Lung microvascular endothelial cell (primary cell): ENCODE data around the gene VAV2. TPM values are rescaled to one million over a fixed set of nuclear protein-coding genes. Genes with fewer than 3 reads are reported as not detected.

Experiments
- DNase-seq, 2 donors: peaks; one replicate each; pipeline versions ENCODE4 v3.0.0 to v3.0.0-alpha.2; 2010; ENCODE audit warnings: low read depth in 2 of 2
- total RNA-seq: library from RNA; depleted of rRNA; stranded (reverse); fragments of >200 nt; gene quantifications from 2 replicates; pipeline ENCODE4 v1.2.1, GENCODE V29; 2014

Gene VAV2
- total RNA-seq, 1 donor from 2014 or later = 17.7 TPM

DNA sequence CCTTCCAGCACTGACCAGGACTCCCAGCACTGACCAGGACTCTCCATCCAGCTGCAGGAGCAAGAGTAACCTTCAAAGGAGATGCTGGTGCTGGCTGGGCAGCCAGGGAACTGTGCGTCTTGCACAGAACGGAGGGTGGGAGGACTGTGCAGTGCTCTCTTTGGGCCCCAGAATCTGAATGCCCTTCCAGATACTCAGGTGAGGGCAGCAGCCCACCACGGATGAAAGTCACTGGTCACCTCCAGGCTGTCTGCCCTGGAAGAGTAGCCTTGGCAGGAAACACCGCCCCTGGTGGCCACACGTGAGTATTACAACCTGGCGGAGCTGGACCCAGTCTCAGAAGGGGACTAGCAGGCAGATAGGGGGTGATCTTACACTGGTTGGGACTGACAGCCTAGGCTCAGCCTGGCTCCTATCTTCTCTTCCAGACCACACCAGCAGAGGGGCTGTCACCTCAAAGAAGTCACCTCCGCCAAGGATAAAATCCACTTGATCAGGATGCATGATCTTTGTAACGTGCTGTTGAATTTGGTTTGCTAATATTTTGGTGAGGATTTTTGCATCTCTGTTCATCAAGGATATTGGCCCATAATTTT, 249.2 kb downstream of the VAV2 start:
- peak; percentile 68 to 76 for DNase-seq

DNA sequence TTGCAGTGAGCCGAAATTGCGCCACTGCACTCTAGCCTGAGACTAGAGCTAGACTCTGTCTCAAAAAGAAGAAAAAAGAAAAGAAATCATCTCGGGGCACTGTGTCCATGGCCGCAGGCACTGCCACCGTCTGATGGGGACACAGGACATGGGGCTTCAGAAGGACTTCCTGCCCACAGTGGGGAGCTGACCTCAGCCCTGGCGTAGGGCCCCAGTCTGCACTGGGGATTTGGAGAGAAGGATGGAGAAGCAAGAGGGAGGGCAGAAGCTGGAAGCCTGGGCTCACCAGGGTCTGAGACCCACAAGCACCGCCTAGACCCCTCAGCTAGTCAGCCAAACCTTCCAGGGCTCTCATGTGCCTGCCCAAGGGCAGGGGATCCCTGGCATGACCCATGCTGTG, 249.9 kb downstream of the VAV2 start:
- DNase-seq = no peak

DNA sequence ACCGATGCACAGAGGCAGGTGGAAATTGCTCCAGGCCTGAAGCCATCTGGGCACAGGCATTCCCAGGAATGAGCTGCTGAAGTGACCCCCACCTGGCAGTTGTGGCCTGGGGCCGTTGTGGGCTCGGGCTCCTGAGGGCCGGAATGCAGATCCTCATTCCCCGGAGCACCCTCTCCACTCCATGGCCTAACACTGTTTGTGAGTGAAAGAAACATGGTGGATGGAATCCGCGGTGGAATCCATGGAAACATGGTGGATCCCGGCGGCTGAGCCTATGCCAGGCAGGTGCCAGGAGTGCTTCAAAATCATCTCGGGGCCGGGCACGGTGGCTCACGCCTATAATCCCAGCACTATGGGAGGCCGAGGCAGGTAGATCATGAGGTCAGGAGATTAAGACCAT, 250.4 kb downstream of the VAV2 start:
- DNase-seq = no peak

DNA sequence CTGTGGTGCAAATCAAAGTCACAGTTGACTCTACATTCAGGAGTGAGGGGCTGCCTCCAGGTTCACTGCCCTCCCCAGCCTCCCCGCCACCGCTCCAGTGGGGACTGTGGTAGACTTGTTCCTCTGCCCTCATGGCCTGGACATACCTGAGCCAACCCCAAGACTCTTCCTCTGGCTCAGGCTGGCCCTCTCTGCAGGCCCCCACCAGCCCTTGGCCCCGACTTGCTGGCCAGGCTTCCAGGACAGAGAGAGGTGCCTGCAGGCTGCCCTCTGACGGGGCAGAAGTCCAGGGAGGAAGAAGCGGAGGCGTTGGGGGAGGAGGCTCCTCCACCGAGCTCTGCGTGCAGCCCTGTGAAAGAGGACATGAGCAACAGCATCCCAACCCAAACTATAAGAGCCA, 251.2 kb downstream of the VAV2 start:
- DNase-seq = no peak

DNA sequence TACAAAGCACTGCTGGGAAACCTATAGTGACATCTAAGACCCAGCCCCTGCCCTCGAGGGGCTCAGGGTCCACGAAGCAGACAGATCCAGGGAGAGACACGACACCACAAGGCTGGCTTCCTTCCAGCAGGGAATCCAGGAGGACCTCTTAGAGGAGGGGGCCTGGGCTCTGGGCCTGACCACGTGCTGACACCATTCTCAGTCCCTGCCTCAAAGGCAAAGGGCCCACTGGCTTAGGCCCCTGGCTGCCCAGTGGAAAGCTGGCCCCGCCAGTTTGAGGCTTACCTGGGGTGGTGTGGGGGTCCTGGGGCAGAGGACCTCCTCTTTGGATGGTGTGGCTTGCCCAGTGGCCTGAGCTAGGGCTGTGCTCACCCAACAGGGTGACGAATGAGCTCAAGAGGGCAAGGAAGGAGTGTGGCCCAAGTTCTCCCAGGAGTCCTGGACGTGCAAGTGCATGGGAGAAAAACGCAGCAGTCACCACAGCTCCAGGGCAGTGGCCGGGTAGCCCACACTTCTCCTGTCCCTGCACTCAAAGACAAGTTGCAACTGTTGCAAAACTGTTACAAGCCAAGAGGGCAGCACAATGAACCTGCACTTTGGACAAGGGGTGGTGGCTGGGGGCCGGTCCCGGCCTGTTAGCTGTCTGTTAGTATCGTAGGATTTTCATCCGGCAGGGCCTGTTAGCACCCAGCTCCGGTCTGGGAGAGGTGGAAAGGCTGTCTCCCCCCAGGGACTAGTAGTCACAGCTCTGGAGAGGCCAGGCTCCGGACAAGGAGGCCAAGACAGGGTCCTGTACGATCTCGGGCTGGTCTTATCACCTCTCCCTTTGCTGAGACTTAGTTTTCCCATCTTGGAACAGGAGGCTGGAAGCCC, 252.5 kb downstream of the VAV2 start:
- no peak for DNase-seq

DNA sequence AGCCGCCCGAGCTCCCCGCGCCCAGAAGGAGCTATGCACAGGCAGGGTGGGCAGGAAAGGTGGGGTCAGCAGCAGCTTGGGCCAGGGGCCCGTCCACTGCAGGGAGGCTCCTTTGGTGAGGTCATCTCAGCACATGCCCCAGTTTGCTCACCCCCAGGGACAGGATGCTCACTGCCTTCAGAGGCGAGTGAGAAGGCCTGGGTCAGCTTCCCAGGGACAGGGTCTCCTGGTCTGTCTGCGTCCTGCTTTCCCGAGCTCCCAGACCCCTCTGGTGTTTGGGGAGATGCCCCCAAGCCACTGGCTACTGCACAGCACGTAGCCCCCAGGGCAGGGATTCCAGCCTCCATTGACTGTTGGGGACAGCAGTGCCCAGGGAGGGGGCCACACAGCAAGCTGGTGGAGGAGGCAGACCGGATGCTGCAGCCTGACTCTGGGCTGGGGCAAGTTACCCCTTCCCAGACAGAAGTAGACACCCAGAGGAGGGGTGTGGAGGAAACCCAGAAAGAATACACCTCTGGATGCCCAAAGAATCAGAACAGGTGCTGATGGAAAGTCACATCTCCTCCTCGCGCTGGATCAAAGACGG, 253.4 kb downstream of the VAV2 start:
- DNase-seq = no peak

DNA sequence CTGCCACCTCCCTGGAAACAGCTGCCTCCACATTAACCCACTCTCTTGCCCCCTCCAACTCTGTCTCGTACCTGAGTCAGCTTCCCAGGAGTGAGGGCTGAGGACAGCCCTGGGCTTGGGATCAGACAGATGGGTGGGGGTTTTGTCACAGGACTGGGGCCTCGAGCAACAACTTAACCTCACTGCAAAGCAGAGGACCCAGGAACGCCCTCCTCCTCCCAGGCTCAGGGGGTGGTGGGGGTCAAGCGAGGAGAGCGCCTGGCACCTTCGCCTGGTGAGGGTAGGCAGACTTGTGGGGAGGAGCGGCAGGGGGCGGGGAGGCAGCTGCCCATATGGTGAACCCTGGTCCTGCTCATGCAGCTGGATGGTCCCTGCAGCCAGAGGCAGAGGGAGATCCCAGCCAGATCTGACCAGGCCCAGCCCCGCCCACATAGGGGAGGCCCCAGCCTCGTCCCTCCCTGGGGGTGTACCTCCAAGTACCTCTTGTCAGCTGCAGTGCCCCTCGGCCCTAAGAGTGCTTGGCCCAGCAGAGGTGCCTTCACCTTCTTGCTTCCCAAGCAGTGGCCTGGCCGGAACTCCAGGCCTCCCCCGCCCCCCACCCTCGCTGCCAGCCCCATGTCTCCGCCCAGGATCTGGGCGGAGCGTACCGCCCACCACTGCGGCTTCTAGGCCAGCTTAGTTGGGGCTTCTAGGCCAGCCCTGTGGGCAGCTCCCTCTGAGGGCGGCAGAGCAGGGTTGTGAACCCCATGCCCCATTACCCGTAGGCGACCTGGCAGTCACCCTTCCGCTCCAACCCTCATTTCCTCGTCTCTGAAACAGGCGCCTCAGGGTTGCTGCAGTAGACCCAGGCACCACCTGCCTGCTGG, 254.1 kb downstream of the VAV2 start, which contains the start of gene SARDH:
SARDH (minus strand) TSS at position 579 of the 866 bp plus-strand sequence. CDS start 4,179 bp downstream, outside the sequence.
- peak; percentile 25 to 40 for DNase-seq

DNA sequence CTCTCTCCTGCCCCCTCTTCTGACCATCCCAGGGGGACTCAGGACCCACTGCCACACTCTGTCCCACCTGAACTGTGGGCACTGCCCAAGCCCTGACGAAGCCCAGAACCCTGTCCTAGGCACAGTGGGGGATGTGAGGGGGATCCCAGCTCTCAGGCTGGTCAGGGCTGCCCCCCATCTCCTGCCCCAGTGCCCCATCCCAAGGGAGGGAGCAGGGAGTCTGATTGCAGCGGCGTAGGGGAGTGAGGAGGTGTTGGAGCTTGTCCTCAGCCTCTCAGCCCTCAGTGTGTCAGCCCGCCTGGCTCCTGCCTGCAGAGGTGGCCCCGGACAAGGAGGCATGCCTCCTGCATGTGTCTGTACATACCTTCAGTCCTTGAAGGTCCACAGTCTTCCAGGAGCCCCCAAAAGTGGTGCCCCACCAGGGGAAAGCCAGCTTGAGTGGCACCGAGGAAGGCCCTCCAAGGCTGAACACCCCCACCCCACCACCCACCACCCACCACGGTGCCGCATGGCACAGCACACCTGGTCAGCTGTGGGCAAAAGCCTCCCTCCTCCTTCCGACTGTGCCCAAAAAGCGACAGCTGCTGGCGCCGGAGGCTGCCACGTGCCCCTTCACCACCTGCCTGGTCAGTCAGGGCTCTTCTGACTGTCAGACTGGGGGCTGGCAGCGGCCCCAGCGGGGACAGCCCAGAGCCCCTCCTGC, 254.9 kb downstream of the VAV2 start:
- DNase-seq = no peak

DNA sequence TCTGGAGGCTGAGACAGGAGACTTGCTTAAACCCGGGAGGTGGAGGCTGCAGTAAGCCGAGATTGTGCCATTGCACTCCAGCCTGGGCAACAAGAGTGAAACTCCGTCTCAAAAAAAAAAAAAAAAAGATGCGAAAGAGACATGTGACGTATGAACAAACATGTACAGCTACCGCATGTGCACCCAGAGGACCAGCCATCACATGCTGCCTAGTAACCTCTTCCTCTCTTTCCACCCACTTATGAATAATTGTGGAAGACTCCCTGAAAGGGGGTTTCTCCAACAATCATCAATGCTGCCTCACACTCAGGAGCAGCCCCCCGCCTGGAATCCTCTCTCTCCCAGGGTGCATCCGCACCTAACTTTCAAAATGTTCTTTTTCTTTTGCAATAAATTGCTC, 256.2 kb downstream of the VAV2 start:
- DNase-seq = no peak

DNA sequence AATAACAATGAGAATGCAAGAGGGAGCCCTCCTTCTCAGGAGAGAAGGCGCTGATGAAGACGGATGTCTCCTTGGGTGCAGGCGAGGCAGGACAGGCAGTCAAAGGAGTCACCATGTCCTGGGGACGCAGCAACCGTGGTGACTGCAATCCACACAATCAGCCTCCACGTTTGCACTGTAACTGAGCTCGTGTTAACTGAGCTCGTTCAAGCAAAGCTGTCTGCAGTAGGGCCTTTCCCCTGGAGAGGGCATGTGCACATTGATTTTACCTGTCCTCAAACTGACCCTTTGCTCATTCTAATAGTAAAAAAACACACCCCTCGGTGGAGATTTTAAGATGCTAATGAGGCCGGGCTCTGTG, 256.7 kb downstream of the VAV2 start:
- DNase-seq = no peak

DNA sequence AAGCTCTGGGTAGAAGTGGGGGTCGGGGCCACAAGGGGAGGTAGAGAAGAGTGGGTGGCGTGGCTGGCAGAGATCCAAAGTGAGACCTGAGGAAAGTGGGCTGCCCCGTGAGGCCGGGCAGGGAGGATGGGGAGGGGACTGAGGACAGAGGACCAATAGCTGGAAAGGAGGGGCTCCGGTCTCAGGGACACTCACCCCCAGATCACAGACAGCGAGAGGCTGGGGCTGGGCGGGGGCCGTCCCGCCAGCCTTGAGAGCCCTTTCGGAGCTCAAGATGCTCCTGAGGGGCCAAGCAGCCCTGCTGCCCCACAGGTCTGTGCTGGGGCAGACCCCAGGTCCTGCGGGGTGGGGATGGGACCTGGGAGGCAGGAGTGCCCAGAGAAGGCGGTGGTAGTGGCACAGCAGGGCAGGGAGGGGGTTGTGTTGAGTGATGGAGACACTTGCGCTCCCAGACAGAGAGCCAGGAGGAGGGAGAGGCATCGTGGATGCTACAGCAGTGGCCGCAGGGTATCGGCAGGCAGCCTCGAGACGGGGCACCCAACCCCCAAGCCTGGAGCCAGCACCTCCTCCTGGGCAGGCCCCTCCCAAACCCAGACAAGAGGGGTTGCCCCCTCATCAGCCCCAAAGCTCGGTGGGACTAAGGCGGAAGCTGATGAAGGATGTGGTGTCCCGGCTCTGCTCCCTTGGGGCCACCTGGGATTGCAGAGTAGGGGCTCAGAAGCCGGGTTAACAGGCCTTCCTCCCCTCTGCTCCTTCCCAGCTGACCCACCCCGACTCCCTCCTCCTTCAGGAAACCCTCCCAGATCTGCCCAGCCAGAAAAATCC, 257.3 kb downstream of the VAV2 start:
- no peak for DNase-seq

DNA sequence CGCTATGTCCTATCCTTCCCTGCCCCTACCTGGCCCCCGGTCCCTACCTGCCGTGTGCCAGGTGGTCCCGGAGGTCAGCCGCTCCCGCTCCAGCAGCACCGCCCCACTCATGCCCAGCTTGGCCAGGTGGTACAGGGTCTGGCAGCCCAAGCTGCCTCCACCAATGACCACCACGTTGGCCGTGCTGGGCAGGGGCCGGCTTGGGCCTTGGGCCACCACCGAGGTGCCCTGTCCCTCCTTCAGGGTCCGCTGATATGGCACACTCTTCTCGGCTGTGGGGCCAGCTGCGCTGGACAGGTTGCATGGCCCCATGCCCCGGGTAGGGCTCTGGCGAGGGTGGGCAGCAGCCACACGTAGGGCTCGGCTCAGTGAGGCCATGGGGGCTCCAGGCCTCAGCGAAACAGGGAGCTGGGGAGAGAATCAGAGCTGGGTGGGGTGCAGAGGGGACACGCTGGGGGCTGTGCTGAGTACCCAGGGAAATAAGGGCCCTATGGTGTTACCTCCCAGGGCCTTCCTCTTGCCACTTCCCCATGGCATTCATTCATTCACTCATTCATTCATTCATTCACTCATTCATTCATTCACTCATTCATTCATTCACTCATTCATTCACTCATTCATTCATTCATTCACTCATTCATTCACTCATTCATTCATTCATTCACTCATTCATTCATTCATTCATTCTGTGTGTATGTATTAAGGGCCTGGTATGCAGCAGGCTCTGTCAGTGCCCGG, 258.2 kb downstream of the VAV2 start:
- no peak for DNase-seq

DNA sequence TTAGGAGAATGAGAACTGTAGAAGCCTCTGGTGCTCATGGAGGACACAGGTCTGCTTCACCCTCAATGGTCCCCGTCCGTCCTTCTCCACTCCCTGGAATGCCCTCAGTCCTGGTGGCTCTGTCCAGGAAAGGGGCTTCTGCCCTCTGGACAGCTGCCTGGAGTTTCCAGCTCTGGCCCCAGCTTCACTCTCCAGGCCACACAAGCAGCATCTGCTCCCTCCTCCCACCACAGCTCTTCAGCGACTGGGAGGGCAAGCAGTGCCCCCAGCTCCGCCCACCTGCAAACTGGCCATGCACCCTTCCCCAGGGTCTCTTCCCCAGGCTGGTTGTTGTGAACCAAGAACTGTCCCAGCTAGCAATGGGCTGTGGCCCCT, 258.7 kb downstream of the VAV2 start:
- DNase-seq = no peak

DNA sequence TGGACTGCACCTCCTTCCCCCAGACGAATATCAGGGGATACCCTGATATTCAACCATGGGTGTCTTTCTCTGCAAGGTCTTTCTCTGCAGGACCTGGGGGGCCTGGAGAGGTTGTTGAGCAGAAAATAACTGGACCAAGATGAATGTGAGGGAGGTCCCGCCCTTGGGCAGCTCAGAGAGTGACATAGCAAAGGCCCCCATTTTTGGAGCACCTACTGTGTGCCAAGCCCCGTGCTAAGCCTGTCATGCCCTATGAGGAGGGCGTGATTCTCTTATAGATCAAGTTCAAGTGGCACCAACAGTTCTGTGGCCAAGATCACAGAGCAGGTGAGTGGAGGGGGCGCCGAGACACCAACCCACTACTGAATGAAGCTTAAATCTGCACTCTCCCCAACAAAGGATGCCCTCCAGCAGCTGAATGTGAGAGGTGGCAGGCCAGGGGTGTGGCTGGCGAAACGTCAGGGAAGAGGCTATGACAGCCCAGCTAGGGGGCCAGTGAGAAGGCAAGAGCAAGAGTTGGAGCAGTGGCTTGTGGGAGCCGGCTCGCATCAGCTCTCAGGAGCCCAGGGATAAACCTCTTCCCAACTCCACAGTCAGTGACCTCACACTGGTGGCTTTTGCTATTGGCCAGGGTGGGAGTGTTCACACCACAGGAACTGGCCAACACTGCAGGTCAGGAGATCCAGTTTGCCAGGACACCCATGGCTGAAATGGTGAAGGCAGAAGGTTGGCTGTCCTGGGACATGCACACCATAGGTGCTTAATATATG, 259.3 kb downstream of the VAV2 start:
- DNase-seq = no peak

DNA sequence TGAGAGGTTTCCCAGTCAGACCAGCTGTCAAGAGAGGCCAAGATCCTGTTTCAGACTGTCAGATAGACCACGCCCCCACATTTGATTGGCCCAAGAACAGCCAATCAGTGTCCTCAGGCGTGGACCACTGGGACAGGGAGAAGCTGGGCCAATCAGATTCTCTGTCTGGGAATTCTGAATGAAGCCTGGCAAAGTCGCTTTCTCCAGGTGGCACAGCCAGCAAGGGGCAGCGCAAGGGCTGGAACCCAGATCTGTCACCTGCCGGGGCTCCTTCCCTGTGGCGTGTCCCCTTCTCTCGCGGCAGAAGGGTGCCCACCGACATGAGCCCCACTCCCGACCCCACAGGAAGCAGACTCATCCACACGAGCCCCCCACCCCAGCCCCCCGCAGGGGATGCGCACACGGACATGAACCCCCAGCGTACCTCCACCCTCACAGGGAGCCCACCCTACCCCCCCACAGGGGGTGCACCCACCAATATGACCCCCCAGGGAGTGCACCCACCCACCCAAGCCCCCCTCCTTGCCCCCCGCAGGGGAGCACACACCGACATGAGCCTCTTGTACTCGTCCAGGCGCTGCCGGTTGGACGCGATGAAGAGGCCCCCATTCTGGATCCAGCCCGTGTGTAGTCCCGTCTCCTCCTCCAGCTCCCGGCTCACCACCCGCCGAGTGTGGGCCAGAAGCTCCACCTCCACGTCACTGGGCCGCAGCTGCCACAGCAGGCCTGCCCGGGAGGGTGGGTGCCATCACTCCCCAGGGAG, 260.1 kb downstream of the VAV2 start:
- peak; percentile 57 to 59 for DNase-seq

DNA sequence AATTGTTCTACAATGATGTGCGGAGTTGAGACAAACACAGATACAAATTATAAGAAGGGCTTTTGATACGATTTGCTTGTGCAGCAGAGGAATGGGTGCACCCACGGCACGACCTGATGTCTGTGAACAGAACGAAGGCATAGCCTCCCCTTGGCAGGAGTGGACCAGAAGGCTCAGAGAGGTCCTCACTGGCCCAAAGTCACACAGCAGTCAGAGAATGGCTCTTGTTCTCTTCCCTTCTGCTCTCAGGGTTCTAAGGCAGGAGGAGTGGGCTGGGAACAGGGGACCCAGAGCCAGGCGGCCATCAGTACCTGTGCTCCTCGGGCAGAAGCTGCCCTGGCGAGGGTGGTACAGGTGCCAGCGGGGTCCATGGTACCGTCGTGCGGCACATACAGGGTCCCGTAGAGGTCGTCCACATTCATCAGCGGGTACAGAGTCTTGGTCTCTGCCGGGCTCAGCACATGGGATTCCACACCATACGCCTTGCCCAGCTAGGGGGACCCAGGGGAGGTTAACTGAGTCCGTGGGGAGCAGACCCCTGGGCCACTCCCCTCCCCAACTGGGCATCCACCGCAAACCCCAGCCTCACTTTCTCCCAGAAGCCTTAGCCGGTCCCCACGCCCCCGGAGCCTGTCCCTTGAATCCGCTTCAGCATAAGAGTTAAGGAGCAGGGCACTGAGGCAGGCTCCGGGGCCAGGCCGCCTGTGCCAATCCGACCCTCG, 261.0 kb downstream of the VAV2 start:
- no peak for DNase-seq

DNA sequence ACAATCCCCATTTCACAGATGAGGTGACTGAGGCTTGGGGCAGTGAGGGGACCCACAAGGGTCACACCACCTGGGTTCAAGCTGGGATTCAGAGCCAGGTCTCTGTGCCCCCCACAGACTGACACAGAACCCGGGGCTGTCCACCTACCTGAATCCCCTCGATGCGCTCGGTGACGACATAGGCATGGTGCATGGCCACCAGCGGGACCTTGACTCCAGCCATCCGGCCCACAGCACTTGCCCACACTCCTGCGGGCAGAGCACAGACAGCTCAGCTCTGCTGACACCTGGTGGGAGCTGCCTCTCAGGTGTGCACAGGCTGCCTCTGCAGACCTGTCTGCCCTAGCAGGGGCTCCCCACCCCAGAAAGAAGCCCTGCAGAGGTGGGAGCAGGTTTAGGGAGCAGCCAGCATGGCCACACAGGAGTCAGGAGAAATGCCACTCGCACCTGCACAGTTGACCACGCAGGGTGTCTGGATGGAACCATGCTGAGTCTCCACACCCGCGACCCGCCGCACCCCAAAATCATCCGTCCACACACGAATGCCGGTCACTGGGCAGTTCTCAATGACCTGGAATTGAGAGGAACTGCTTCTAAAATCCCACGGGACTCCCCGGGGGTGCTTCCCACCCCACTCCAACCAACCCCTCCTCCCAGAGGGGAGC, 262.4 kb downstream of the VAV2 start:
- DNase-seq = no peak
